GM19372 (cell line): ENCODE data around the gene BTBD6.

Experiments used
- ATAC-seq: cut with Tn5 transposase; IDR thresholded peaks from one replicate; pipeline ENCODE4 v1.9.1; 2021; ENCODE audit warnings: mild to moderate bottlenecking, low read depth, moderate library complexity; ENCODE audit not compliant: unreplicated experiment

The BTBD6 gene

GRCh38 chr14:105226198-105226597 is 22.1 kb upstream of the BTBD6 start:
- ATAC-seq: no peak

GRCh38 chr14:105227346-105227745 is 21.0 kb upstream of the BTBD6 start:
- no peak for ATAC-seq

- no peak for ATAC-seq
Measured at GRCh38 chr14:105228562-105228961, 19.8 kb upstream of the BTBD6 start.

GRCh38 chr14:105229099-105229655 is 19.2 kb upstream of the BTBD6 start:
- ATAC-seq: no peak

- no peak for ATAC-seq
Measured at GRCh38 chr14:105240811-105241576, 7.3 kb upstream of the BTBD6 start.

GRCh38 chr14:105241641-105242040 is 6.7 kb upstream of the BTBD6 start:
- no peak for ATAC-seq

- no peak for ATAC-seq
Measured at GRCh38 chr14:105244334-105244733, 4.0 kb upstream of the BTBD6 start.

- no peak for ATAC-seq
Measured at GRCh38 chr14:105247026-105247425, 1.3 kb upstream of the BTBD6 start.

- peak; percentile 33 for ATAC-seq
Measured at GRCh38 chr14:105247715-105248367, 492 bp upstream of the BTBD6 start.

GRCh38 chr14:105249182-105250007 is 1.1 kb downstream of the BTBD6 start:
- no peak for ATAC-seq

GRCh38 chr14:105250008-105250366 is 1.7 kb downstream of the BTBD6 start:
- no peak for ATAC-seq

- ATAC-seq: no peak
Measured at GRCh38 chr14:105250986-105251385, 2.7 kb downstream of the BTBD6 start.

- no peak for ATAC-seq
Measured at GRCh38 chr14:105251920-105252319, 3.6 kb downstream of the BTBD6 start.

GRCh38 chr14:105252552-105253328 is 4.4 kb downstream of the BTBD6 start:
- no peak for ATAC-seq

- no peak for ATAC-seq
Measured at GRCh38 chr14:105253329-105253682, 5.0 kb downstream of the BTBD6 start.

GRCh38 chr14:105255021-105255507 is 6.7 kb downstream of the BTBD6 start:
- ATAC-seq: no peak

- no peak for ATAC-seq
Measured at GRCh38 chr14:105256292-105256960, 8.1 kb downstream of the BTBD6 start.

- ATAC-seq: no peak
Measured at GRCh38 chr14:105257464-105257863, 9.1 kb downstream of the BTBD6 start.

GRCh38 chr14:105258846-105259245 is 10.5 kb downstream of the BTBD6 start:
- ATAC-seq: no peak

GRCh38 chr14:105260959-105261358 is 12.6 kb downstream of the BTBD6 start:
- ATAC-seq: no peak
